HCT116 (cell line): ENCODE measurements around the gene DMBX1. TPM values are rescaled to one million over a fixed set of nuclear protein-coding genes. Genes with fewer than 3 reads are reported as not detected.

Experiments used
- ATAC-seq: fragments of 200-7000 bp; cut with Tn5 transposase; 2 replicates; pipeline ENCODE4 v1.9.1; 2020; ENCODE audit warnings: mild to moderate bottlenecking, moderate library complexity
- BruUV-seq: library from RNA; stranded (reverse); fragments of 400-500 nt; replicated peaks from 2 replicates; lab custom pipeline; 2021; lab: Mats Ljungman, UMichigan
- CTCF ChIA-PET: fragments of 300-600 bp; sonication (Branson Sonifier 250); formaldehyde crosslinking; loops from one replicate; lab custom pipeline; 2021; ENCODE audit warnings: antibody characterized with exemption; lab: Charles Lee
- POLR2A ChIA-PET: fragments of 300-600, 350-600 bp; sonication (Branson Sonifier 250); formaldehyde crosslinking; loops from one replicate; lab custom pipeline; 2021; ENCODE audit warnings: antibody characterized with exemption; lab: Charles Lee
- RAD21 ChIA-PET, 2 experiments: fragments of 300-600 bp; sonication (Branson Sonifier 250); formaldehyde crosslinking; loops; one replicate each; lab custom pipeline; 2023; ENCODE audit warnings: low total read pairs in 2 of 2; ENCODE audit not compliant: uncharacterized antibody in 2 of 2, unreplicated experiment in 2 of 2, low non-redundant PET in 1 of 2; lab: Charles Lee
- DNase-seq: peaks from one replicate; pipeline ENCODE4 v3.0.0-alpha.2; 2010; ENCODE audit warnings: low read depth, low spot score
- H2AFZ ChIP-seq: fragments of 200-600 bp; shearing (Covaris generic), sonication (generic); 2 replicates; pipeline ENCODE4 v1.6.1; 2017; ENCODE audit warnings: low read depth, mixed run types, mixed read lengths, antibody characterized with exemption, low read length; ENCODE audit not compliant: poor library complexity, severe bottlenecking
- H3K27ac ChIP-seq: 2 replicates; pipeline ENCODE4 v1.5.1; 2012; ENCODE audit warnings: low read depth, low read length
- H3K27me3 ChIP-seq: fragments of 200-600 bp; sonication (generic); 2 replicates; pipeline ENCODE4 v1.6.1; 2016; ENCODE audit warnings: mixed run types, low read length, mixed read lengths; ENCODE audit not compliant: insufficient read depth
- H3K36me3 ChIP-seq, 2 experiments: fragments of 200-500 bp in 1 of 2; fragments of 200-600 bp in 1 of 2; sonication (Bioruptor generic) in 1 of 2; sonication (generic) in 1 of 2; 2 replicates each; pipeline versions ENCODE4 v1.5.1 to v1.6.1; 2014 to 2016; ENCODE audit warnings: low read length in 2 of 2, inconsistent platforms in 1 of 2, mixed read lengths in 1 of 2, mixed run types in 1 of 2; ENCODE audit not compliant: insufficient read depth in 2 of 2, control insufficient read depth in 1 of 2
- H3K4me1 ChIP-seq, 2 experiments: fragments of 200-600 bp in 1 of 2; sonication (generic) in 1 of 2; 2 replicates each; pipeline versions ENCODE4 v1.5.1 to v1.6.1; 2012 to 2017; ENCODE audit warnings: low read length in 2 of 2, inconsistent platforms in 1 of 2, mild to moderate bottlenecking in 1 of 2, mixed read lengths in 1 of 2, mixed run types in 1 of 2, moderate library complexity in 1 of 2; ENCODE audit not compliant: insufficient read depth in 2 of 2, control insufficient read depth in 1 of 2
- H3K4me2 ChIP-seq: fragments of 200-600 bp; sonication (generic); 2 replicates; pipeline ENCODE4 v1.6.1; 2017; ENCODE audit warnings: mixed run types, low read length, mixed read lengths
- H3K4me3 ChIP-seq, 2 experiments: fragments of 200-600 bp in 1 of 2; sonication (generic) in 1 of 2; replicated peaks in 1 of 2; 2 replicates each; pipeline ENCODE4 v1.5.1; 2011 to 2016; ENCODE audit warnings: low read length in 2 of 2, control low read depth in 1 of 2, low read depth in 1 of 2, mild to moderate bottlenecking in 1 of 2, mixed read lengths in 1 of 2, mixed run types in 1 of 2
- H3K79me2 ChIP-seq: fragments of 200-600 bp; sonication (generic); 2 replicates; pipeline ENCODE4 v1.6.1; 2017; ENCODE audit warnings: mild to moderate bottlenecking, mixed run types, low read length, moderate library complexity, mixed read lengths; ENCODE audit not compliant: insufficient read depth
- H3K9ac ChIP-seq: fragments of 200-600 bp; sonication (generic); 2 replicates; pipeline ENCODE4 v1.6.1; 2016; ENCODE audit warnings: low read length, mixed read lengths
- H3K9me2 ChIP-seq: fragments of 200-600 bp; sonication (generic), shearing (Covaris generic); 2 replicates; pipeline ENCODE4 v1.6.1; 2017; ENCODE audit warnings: mixed run types, mild to moderate bottlenecking, moderate library complexity; ENCODE audit not compliant: insufficient read depth
- H3K9me3 ChIP-seq, 2 experiments: fragments of 200-500 bp in 1 of 2; fragments of 200-600 bp in 1 of 2; sonication (Bioruptor generic) in 1 of 2; sonication (generic) in 1 of 2; 2 replicates each; pipeline ENCODE4 v1.6.1; 2014 to 2017; ENCODE audit warnings: low read length in 2 of 2, mixed read lengths in 2 of 2, inconsistent platforms in 1 of 2, low read depth in 1 of 2, mild to moderate bottlenecking in 1 of 2, mixed run types in 1 of 2, moderate library complexity in 1 of 2; ENCODE audit not compliant: control insufficient read depth in 1 of 2, insufficient read depth in 1 of 2
- H4K20me1 ChIP-seq: fragments of 200-600 bp; sonication (generic), shearing (Covaris generic); 2 replicates; pipeline ENCODE4 v1.6.1; 2017; ENCODE audit warnings: mixed run types, mild to moderate bottlenecking, moderate library complexity; ENCODE audit not compliant: insufficient read depth
- ELF1 ChIP-seq: IDR thresholded peaks from 2 replicates; pipeline ENCODE4 v1.6.1; 2012; ENCODE audit warnings: low read depth, borderline replicate concordance
- EZH2phosphoT487 ChIP-seq: fragments of 200-600 bp; IDR thresholded peaks from 2 replicates; pipeline ENCODE4 v1.6.1; 2018; ENCODE audit warnings: antibody characterized with exemption, borderline replicate concordance
- POLR2A ChIP-seq: IDR thresholded peaks from 2 replicates; pipeline ENCODE4 v1.7.0; 2011; ENCODE audit warnings: borderline replicate concordance; ENCODE audit not compliant: insufficient read depth, insufficient read length; ENCODE audit errors: extremely low read depth
- SRF ChIP-seq: IDR thresholded peaks from 2 replicates; pipeline ENCODE4 v1.6.1; 2012; ENCODE audit warnings: low read depth
- YY1 ChIP-seq: IDR thresholded peaks from 2 replicates; pipeline ENCODE4 v1.6.1; 2011; ENCODE audit warnings: low read length, low read depth, moderate library complexity, mild to moderate bottlenecking; ENCODE audit not compliant: insufficient replicate concordance; ENCODE audit errors: extremely low read depth
- ZBTB33 ChIP-seq: IDR thresholded peaks from 2 replicates; pipeline ENCODE4 v1.6.1; 2011; ENCODE audit warnings: mild to moderate bottlenecking, low read length, moderate library complexity; ENCODE audit not compliant: insufficient replicate concordance; ENCODE audit errors: extremely low read depth
- ZNF274 ChIP-seq: fragments of 200-500 bp; sonication (Bioruptor generic); IDR thresholded peaks from 2 replicates; pipeline ENCODE4 v1.6.1; 2014; ENCODE audit warnings: mild to moderate bottlenecking, low read depth, low read length, inconsistent platforms
- intact Hi-C: fragments of 100-400 bp; cut with micrococcal nuclease; formaldehyde crosslinking; loops from 2 replicates; pipeline ENCODE4 v1.10.0; 2022
- total RNA-seq: library from RNA; stranded (reverse); gene quantifications from one replicate; pipeline ENCODE4 v1.2.1, GENCODE V29; 2021; ENCODE audit not compliant: unreplicated experiment

The DMBX1 gene
- total RNA-seq, 1 experiment from 2014 or later: 4.3 TPM

DNA sequence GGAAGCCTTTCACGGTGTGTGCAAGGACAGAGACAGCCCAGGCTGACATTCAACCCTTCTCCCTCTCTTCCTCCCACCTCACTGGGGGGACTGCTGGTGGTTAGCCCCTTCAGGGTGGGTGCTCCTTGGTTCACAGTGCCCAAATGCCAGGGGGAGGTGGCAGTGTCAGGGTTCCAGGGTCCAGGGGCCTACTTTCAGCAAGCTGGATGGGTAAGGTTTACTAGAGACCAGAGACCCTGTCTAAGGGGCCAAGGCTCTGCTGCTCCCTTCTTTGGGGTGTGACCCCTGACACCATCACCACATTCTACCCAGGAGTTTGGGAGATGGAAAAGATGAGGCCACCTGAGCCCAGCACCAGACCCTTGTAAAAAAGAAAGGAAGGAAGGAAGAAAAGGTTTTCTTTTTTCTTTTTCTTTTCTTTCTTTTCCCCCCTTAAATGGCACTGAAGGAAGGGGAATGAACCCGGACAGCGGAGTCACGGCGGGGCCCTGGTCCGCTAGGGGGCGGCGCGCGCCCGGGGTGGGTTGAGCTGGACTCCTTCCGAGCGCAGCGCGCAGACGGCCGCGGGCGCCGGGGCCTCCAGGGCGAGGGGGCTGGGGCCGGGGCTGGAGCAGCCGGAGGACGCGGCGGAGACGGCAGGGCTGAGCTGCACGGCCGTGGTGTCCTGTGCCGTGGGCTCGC is 43.0 kb downstream of the DMBX1 start:
- ChIA-PET RAD21 (no interaction called here), CTCF (interaction anchor here (1.2 kb wide), 1 partner anchor 85 kb away, joined by 5 read pairs; no protein-coding TSS in a partner anchor)
- ATAC-seq (no peak), DNase-seq (no peak)
- BruUV-seq: no TSS peak
- Histone ChIP-seq H3K9ac (no peak overlapping the region), H3K4me2 (no peak overlapping the region), H3K27me3 (no peaks in the 10 kb centered on the region), H3K4me3 (no peak overlapping the region), H3K27ac (no peak overlapping the region), H2AFZ (no peak overlapping the region), H3K79me2 (no peaks in the 10 kb centered on the region)
- intact Hi-C loops: no loop called here
- TF ChIP-seq ELF1 (no peak), YY1 (no peak), SRF (no peak), ZNF274 (no peak), ZBTB33 (no peak), POLR2A (no peak), EZH2phosphoT487 (no peak)
- TF ChIP-seq, all 23 proteins: peak for 0
- H4K20me1 ChIP-seq: no peaks in the 10 kb centered on the region
- no peaks in the 10 kb centered on the region for H3K9me3 ChIP-seq
- H3K9me2 ChIP-seq: no peaks in the 10 kb centered on the region
- peaks cover 2 to 13% of the 10 kb centered on the region in 2 experiments; a peak in 3 of 4 replicates for H3K4me1 ChIP-seq
- POLR2A ChIA-PET: no interaction called here
- no peaks in the 10 kb centered on the region for H3K36me3 ChIP-seq
